ENCODE data around the gene ATP23. TPM values are rescaled to one million over a fixed set of nuclear protein-coding genes. Genes with fewer than 3 reads are reported as not detected.

The ATP23 gene
- total and polyA plus RNA-seq, 10 of the 15 experiments (the other 5 are each of a cell fraction or from before 2014, with no cell fraction given): 1.6 to 28.1 (median 15.1) TPM

GRCh38 chr12:57935839-57936512 lies 5.4 kb upstream of the ATP23 start (continued):
- no peak for TF ChIP-seq CUX1 (IDR thresholded peaks at IDR 0.05; ENCODE audit: insufficient replicate concordance, low read depth, low read length)
- TF ChIP-seq NFXL1 (IDR thresholded peaks at IDR 0.05; ENCODE audit: borderline replicate concordance): no peak
- TF ChIP-seq, protein P1, sequence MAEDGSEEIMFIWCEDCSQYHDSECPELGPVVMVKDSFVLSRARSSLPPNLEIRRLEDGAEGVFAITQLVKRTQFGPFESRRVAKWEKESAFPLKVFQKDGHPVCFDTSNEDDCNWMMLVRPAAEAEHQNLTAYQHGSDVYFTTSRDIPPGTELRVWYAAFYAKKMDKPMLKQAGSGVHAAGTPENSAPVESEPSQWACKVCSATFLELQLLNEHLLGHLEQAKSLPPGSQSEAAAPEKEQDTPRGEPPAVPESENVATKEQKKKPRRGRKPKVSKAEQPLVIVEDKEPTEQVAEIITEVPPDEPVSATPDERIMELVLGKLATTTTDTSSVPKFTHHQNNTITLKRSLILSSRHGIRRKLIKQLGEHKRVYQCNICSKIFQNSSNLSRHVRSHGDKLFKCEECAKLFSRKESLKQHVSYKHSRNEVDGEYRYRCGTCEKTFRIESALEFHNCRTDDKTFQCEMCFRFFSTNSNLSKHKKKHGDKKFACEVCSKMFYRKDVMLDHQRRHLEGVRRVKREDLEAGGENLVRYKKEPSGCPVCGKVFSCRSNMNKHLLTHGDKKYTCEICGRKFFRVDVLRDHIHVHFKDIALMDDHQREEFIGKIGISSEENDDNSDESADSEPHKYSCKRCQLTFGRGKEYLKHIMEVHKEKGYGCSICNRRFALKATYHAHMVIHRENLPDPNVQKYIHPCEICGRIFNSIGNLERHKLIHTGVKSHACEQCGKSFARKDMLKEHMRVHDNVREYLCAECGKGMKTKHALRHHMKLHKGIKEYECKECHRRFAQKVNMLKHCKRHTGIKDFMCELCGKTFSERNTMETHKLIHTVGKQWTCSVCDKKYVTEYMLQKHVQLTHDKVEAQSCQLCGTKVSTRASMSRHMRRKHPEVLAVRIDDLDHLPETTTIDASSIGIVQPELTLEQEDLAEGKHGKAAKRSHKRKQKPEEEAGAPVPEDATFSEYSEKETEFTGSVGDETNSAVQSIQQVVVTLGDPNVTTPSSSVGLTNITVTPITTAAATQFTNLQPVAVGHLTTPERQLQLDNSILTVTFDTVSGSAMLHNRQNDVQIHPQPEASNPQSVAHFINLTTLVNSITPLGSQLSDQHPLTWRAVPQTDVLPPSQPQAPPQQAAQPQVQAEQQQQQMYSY (CRISPR knock-in tag; IDR thresholded peaks at IDR 0.05): no peak
- TF ChIP-seq ZSCAN29 (IDR thresholded peaks at IDR 0.05): no peak
- no peak for TF ChIP-seq STAT1 (conservative IDR thresholded peaks at IDR 0.05)
- TF ChIP-seq RAD51 (IDR thresholded peaks at IDR 0.05): peak; percentile 64; the same call in 1 of the 2 replicates
- no peak for TF ChIP-seq CBX3 (IDR thresholded peaks at IDR 0.05; ENCODE audit: borderline replicate concordance, low read depth)
- no peak for TF ChIP-seq YBX1 (IDR thresholded peaks at IDR 0.05)
- TF ChIP-seq CREB1 (IDR thresholded peaks at IDR 0.05; ENCODE audit: low read depth): peak; percentile 76
- TF ChIP-seq, protein P2, sequence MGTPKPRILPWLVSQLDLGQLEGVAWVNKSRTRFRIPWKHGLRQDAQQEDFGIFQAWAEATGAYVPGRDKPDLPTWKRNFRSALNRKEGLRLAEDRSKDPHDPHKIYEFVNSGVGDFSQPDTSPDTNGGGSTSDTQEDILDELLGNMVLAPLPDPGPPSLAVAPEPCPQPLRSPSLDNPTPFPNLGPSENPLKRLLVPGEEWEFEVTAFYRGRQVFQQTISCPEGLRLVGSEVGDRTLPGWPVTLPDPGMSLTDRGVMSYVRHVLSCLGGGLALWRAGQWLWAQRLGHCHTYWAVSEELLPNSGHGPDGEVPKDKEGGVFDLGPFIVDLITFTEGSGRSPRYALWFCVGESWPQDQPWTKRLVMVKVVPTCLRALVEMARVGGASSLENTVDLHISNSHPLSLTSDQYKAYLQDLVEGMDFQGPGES (IDR thresholded peaks at IDR 0.05): no peak
- TF ChIP-seq TCF3 (IDR thresholded peaks at IDR 0.05; ENCODE audit: borderline replicate concordance, insufficient read depth, low read depth, low read length): peak; percentile 65; the same call in 1 of the 2 replicates
- 0 out of 2 replicates have a peak, but pooled peaks have one; percentile 51 for TF ChIP-seq HDGF (IDR thresholded peaks at IDR 0.05)
- TF ChIP-seq PAX8 (IDR thresholded peaks at IDR 0.05): no peak
- TF ChIP-seq STAT3 (IDR thresholded peaks at IDR 0.05; ENCODE audit: low read depth, low read length): 0 out of 2 replicates have a peak, but pooled peaks have one; percentile 38
- no peak; the same call in 1 of the 2 replicates for TF ChIP-seq BCL11A (IDR thresholded peaks at IDR 0.05; ENCODE audit: low read depth, low read length)
- peak; percentile 61 for TF ChIP-seq RELA (IDR thresholded peaks at IDR 0.05; ENCODE audit: borderline replicate concordance, partially characterized antibody)
- TF ChIP-seq MTA2 (IDR thresholded peaks at IDR 0.05; ENCODE audit: low read depth): peak; percentile 71
- no peak for TF ChIP-seq SUPT20H (IDR thresholded peaks at IDR 0.05; ENCODE audit: borderline replicate concordance, control insufficient read depth, low read depth, low read length)
- 0 out of 2 replicates have a peak, but pooled peaks have one; percentile 59 for TF ChIP-seq ATF7 (IDR thresholded peaks at IDR 0.05; ENCODE audit: low read depth)
- peak; percentile 55 for TF ChIP-seq IKZF1 (conservative IDR thresholded peaks at IDR 0.05)
- TF ChIP-seq EP300 (IDR thresholded peaks at IDR 0.05; ENCODE audit: borderline replicate concordance in 1 of 2, control insufficient read depth in 1 of 2, low read depth in 2 of 2, low read length in 2 of 2): 0 out of 4 replicates have a peak, but pooled peaks of 1 of the 2 experiments have one; percentile 28
